Neural progenitor cell (in vitro differentiated cells): ENCODE measurements around the gene IL20RA. TPM values are rescaled to one million over a fixed set of nuclear protein-coding genes. Genes with fewer than 3 reads are reported as not detected.

Experiments used
- DNase-seq: peaks from one replicate; pipeline ENCODE4 v3.0.0-alpha.2; 2016; ENCODE audit warnings: low spot score
- H2AFZ ChIP-seq: fragments of 200-600 bp; sonication (generic); replicated peaks from 2 replicates; pipeline ENCODE4 v1.6.1; 2016; ENCODE audit warnings: antibody characterized with exemption
- H3F3A ChIP-seq: fragments of 200-600 bp; sonication (generic); 2 replicates; pipeline ENCODE4 v1.6.1; 2016; ENCODE audit warnings: antibody characterized with exemption, low read depth
- H3K27ac ChIP-seq: fragments of 200-600 bp; sonication (generic); 2 replicates; pipeline ENCODE4 v1.5.1; 2016; ENCODE audit warnings: mild to moderate bottlenecking
- H3K27me3 ChIP-seq: fragments of 200-600 bp; sonication (generic); 2 replicates; pipeline ENCODE4 v1.6.1; 2016; ENCODE audit warnings: mild to moderate bottlenecking, moderate library complexity
- H3K36me3 ChIP-seq: fragments of 200-600 bp; sonication (generic); 2 replicates; pipeline ENCODE4 v1.5.1; 2016
- H3K4me1 ChIP-seq: fragments of 200-600 bp; sonication (generic); 2 replicates; pipeline ENCODE4 v1.6.1; 2016; ENCODE audit warnings: mixed run types
- H3K4me2 ChIP-seq: fragments of 200-600 bp; sonication (generic); 2 replicates; pipeline ENCODE4 v1.6.1; 2016
- H3K4me3 ChIP-seq: fragments of 200-600 bp; sonication (generic); 2 replicates; pipeline ENCODE4 v1.5.1; 2016
- H3K79me2 ChIP-seq: fragments of 200-600 bp; sonication (generic); 2 replicates; pipeline ENCODE4 v1.6.1; 2016; ENCODE audit warnings: low read depth
- H3K9ac ChIP-seq: fragments of 200-600 bp; sonication (generic); 2 replicates; pipeline ENCODE4 v1.6.1; 2016
- H3K9me3 ChIP-seq: fragments of 200-600 bp; sonication (generic); 2 replicates; pipeline ENCODE4 v1.5.1; 2016; ENCODE audit warnings: low read depth
- H4K20me1 ChIP-seq: fragments of 200-600 bp; sonication (generic); 2 replicates; pipeline ENCODE4 v1.6.1; 2016; ENCODE audit warnings: low read depth
- H3K27ac Mint-ChIP-seq: 3 replicates; pipeline ENCODE4 v1.8.0; 2021; ENCODE audit warnings: mixed read lengths
- H3K27me3 Mint-ChIP-seq: 2 replicates; pipeline ENCODE4 v1.8.0; 2022; ENCODE audit warnings: low read depth, mild to moderate bottlenecking, inconsistent platforms, moderate library complexity, mixed read lengths; ENCODE audit not compliant: insufficient read depth
- H3K36me3 Mint-ChIP-seq: 3 replicates; pipeline ENCODE4 v1.8.0; 2021; ENCODE audit warnings: mixed read lengths
- H3K4me1 Mint-ChIP-seq: 3 replicates; pipeline ENCODE4 v1.8.0; 2021; ENCODE audit warnings: mixed read lengths
- H3K4me3 Mint-ChIP-seq: 3 replicates; pipeline ENCODE4 v1.8.0; 2021; ENCODE audit warnings: mild to moderate bottlenecking, moderate library complexity, mixed read lengths
- H3K9me3 Mint-ChIP-seq: 3 replicates; pipeline ENCODE4 v1.8.0; 2020; ENCODE audit warnings: mixed read lengths
- EZH2 ChIP-seq: fragments of 200-600 bp; sonication (generic); IDR thresholded peaks from 2 replicates; pipeline ENCODE4 v1.6.1; 2017; ENCODE audit warnings: antibody characterized with exemption, mild to moderate bottlenecking, moderate library complexity
- EZH2phosphoT487 ChIP-seq: fragments of 200-600 bp; sonication (generic); IDR thresholded peaks from 2 replicates; pipeline ENCODE4 v1.6.1; 2017; ENCODE audit warnings: antibody characterized with exemption
- total RNA-seq: library from RNA; depleted of rRNA; stranded (reverse); fragments of >200 nt; gene quantifications from 2 replicates; pipeline ENCODE4 v1.2.3, GENCODE V29; 2015; ENCODE audit warnings: low replicate concordance
- TF ChIP-seq, protein P1 (sequence below): fragments of 200-600 bp; sonication (generic); IDR thresholded peaks from 2 replicates; pipeline ENCODE4 v1.5.1; 2017; ENCODE audit warnings: antibody characterized with exemption, mild to moderate bottlenecking

IL20RA gene
- total RNA-seq, 1 donor from 2014 or later: not detected

DNA sequence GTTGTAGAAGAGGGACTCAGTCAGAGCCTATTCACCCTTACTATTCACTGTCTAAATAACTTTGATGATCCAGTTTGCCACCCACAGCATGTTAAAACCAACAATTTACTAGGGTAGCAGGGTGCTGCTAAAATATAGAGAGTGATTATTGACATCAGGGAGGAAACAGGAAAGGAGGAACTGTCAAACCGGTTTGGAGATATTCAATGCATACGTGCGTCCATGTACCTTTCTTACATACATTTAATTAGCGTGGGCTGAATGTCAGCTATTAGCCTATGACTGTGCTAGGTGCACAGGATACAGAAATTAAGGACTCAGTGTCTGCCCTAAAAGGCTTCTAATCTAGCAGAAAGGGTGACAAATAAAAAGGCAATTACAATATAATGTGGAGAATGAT is 57.2 kb downstream of the IL20RA start:
- no peak overlapping the region for H2AFZ ChIP-seq
- H3K79me2 ChIP-seq: no peaks in the 10 kb centered on the region
- TF ChIP-seq EZH2 (no peak), EZH2phosphoT487 (no peak)
- TF ChIP-seq, protein P1, sequence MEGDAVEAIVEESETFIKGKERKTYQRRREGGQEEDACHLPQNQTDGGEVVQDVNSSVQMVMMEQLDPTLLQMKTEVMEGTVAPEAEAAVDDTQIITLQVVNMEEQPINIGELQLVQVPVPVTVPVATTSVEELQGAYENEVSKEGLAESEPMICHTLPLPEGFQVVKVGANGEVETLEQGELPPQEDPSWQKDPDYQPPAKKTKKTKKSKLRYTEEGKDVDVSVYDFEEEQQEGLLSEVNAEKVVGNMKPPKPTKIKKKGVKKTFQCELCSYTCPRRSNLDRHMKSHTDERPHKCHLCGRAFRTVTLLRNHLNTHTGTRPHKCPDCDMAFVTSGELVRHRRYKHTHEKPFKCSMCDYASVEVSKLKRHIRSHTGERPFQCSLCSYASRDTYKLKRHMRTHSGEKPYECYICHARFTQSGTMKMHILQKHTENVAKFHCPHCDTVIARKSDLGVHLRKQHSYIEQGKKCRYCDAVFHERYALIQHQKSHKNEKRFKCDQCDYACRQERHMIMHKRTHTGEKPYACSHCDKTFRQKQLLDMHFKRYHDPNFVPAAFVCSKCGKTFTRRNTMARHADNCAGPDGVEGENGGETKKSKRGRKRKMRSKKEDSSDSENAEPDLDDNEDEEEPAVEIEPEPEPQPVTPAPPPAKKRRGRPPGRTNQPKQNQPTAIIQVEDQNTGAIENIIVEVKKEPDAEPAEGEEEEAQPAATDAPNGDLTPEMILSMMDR: no peak
- Mint-ChIP-seq H3K36me3 (no peaks in the 10 kb centered on the region), H3K27ac (no peak overlapping the region), H3K4me3 (no peak overlapping the region), H3K4me1 (peaks cover 19% of the 10 kb centered on the region), H3K9me3 (peaks cover 2% of the 10 kb centered on the region), H3K27me3 (peaks cover 2% of the 10 kb centered on the region)
- H3F3A ChIP-seq: peaks cover 33% of the 10 kb centered on the region
- H3K9ac ChIP-seq: no peak overlapping the region
- H3K4me3 ChIP-seq: no peak overlapping the region
- no peak overlapping the region for H3K4me2 ChIP-seq
- no peaks in the 10 kb centered on the region for H3K36me3 ChIP-seq
- H3K9me3 ChIP-seq: no peaks in the 10 kb centered on the region
- no peak overlapping the region for H3K27ac ChIP-seq
- peaks cover 13% of the 10 kb centered on the region for H3K4me1 ChIP-seq
- H3K27me3 ChIP-seq: no peaks in the 10 kb centered on the region
- H4K20me1 ChIP-seq: no peaks in the 10 kb centered on the region
- DNase-seq: no peak

DNA sequence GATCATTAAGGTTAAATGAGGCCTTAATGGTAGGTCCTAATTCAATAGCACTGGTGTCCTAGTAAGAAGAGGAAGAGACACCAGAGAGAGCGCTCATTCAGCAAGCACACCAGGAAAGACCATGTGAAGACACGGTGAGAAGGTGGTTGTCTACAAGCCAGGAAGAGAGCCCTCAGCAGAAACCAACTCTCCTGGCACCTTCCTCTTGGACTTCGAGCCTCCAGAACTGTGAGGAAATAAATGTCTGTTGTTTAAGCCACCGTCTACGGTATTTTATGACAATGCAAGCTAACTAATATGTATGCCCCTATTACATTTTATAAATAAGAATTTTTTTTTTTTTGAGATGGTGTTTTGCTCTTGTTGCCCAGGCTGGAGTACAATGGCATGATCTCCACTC is 59.3 kb downstream of the IL20RA start:
- H3K36me3 ChIP-seq: no peaks in the 10 kb centered on the region
- H3K27me3 ChIP-seq: no peaks in the 10 kb centered on the region
- H3K9ac ChIP-seq: no peak overlapping the region
- peaks cover under 1% of the 10 kb centered on the region for H3K27me3 Mint-ChIP-seq
- H3K4me1 ChIP-seq: peaks cover 4% of the 10 kb centered on the region
- H3K4me2 ChIP-seq: no peak overlapping the region
- no peak overlapping the region for H3K27ac ChIP-seq
- no peak overlapping the region for H2AFZ ChIP-seq
- TF ChIP-seq EZH2phosphoT487: no peak
- TF ChIP-seq EZH2: no peak
- TF ChIP-seq, protein P1: no peak
- no peak overlapping the region for H3K27ac Mint-ChIP-seq
- no peaks in the 10 kb centered on the region for H3K79me2 ChIP-seq
- peaks cover 9% of the 10 kb centered on the region for H3K4me1 Mint-ChIP-seq
- no peaks in the 10 kb centered on the region for H3K9me3 Mint-ChIP-seq
- no peak for DNase-seq
- H3K9me3 ChIP-seq: no peaks in the 10 kb centered on the region
- H3F3A ChIP-seq: peaks cover 16% of the 10 kb centered on the region
- H3K4me3 ChIP-seq: no peak overlapping the region
- no peak overlapping the region for H3K4me3 Mint-ChIP-seq
- H4K20me1 ChIP-seq: no peaks in the 10 kb centered on the region
- H3K36me3 Mint-ChIP-seq: no peaks in the 10 kb centered on the region

DNA sequence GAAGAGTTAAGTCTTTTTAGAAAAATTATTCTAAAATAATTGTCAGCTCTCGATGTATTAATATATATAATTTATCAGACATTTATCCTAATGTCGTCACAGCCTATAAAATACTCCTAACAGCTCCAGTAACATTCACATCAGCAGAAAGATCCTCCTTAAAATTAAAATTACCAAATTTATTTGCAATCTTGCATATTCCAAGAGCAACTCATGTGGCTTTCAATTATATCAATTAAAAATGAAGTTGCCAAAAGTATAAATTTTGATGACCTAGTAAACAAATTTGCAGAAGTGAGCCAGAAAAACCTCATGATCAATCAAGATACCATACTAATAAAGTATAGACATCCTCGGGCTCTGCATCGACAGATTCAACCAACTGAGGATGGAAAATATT is 60.2 kb downstream of the IL20RA start:
- Mint-ChIP-seq H3K27ac (no peak overlapping the region), H3K36me3 (no peaks in the 10 kb centered on the region), H3K4me3 (no peak overlapping the region), H3K27me3 (no peaks in the 10 kb centered on the region), H3K9me3 (no peaks in the 10 kb centered on the region), H3K4me1 (peaks cover 12% of the 10 kb centered on the region)
- H4K20me1 ChIP-seq: no peaks in the 10 kb centered on the region
- no peaks in the 10 kb centered on the region for H3K9me3 ChIP-seq
- no peak overlapping the region for H3K4me3 ChIP-seq
- no peaks in the 10 kb centered on the region for H3K36me3 ChIP-seq
- no peak for DNase-seq
- no peaks in the 10 kb centered on the region for H3K27me3 ChIP-seq
- H3K9ac ChIP-seq: no peak overlapping the region
- H3K4me2 ChIP-seq: no peak overlapping the region
- TF ChIP-seq EZH2 (no peak), EZH2phosphoT487 (no peak)
- TF ChIP-seq, protein P1: no peak
- peaks cover 8% of the 10 kb centered on the region for H3F3A ChIP-seq
- H3K4me1 ChIP-seq: no peaks in the 10 kb centered on the region
- H3K27ac ChIP-seq: no peak overlapping the region
- H3K79me2 ChIP-seq: no peaks in the 10 kb centered on the region
- no peak overlapping the region for H2AFZ ChIP-seq
